HG03095 (cell line): ENCODE measurements around the gene TRABD.

Experiments used
- ATAC-seq: cut with Tn5 transposase; IDR thresholded peaks from one replicate; pipeline ENCODE4 v1.9.1; 2021; ENCODE audit warnings: moderate library complexity; ENCODE audit not compliant: unreplicated experiment

Gene TRABD

GRCh38 chr22:50233223-50233622 is 47.5 kb downstream of the TRABD start:
- ATAC-seq = no peak

GRCh38 chr22:50236731-50237409 is 51.2 kb downstream of the TRABD start:
- ATAC-seq = no peak

GRCh38 chr22:50238755-50239154 is 53.0 kb downstream of the TRABD start:
- no peak for ATAC-seq

- no peak for ATAC-seq
These were observed 56.8 kb downstream of the TRABD start for GRCh38 chr22:50242406-50242949.

DNA sequence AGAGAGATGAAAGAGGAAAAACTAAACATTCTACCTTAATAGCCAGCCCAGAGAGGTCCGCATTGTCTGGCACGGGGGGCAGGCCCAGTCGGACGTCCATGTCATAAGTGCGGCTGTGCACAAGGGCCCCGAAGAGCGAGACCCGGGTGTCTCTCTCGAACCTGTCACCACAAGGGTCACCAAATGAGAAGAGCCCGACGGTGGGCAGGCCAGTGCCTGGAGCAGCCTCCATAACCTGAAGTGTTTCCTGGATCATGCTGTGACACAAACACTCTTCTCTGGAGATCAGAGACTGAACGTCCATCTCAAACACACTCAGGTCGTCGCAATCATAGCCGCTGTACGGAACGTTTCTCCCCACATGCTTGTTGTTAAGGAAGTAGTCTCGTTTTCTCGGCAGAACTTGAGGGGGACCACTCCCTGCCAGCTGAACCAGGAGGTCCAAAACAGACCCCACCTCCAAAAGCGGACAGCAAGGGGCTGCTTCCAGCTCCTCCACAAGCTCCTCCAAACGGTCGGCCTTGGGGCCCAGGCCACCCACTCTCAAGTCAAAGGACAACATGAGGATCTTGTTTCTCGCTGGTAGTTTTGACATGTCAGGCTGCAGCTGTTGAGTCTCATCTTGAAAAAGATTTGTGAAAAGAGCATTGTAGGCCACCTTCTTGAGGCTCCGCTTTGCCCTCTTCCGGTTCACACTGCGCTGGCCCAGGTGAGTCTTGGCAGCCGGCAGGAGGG is 58.1 kb downstream of the TRABD start:
- ATAC-seq = no peak

DNA sequence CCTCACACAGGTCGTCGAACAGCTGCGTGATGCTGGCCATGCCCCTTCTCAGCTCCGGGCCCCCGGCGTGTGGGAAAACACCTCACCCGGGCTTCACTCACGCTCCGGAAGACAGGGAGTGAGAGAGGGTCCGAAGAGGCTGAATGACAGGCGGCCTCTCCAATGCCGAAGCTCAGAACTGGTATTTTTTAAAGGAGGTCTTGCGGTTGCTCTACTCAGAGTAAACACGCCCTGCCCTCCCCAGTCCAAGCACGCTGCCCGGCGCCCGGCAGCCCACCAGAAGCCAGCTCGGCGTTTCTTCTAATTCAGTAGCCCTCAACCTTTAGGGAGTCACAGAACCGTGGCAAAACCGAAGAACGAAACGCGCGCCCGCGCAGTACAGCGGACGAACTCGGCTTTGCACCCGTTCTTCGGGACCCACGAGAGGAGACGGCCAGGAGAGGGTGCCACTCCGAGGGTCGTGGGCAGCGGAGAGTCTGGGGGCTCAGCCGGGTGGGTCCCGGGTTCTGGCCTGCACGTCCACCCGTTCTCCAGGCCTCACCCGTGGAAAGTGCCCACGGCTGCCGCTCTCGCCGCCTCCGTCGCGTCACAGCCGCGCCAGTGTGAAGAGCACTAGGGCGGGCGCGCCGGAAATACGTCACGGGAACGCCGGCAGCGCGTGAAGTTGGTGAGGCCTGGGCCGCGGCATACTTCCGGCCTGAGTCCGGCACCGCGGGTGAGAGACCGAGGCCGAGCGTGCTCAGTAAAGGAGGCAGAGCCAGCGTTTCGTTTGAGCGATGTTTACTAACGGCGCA is 58.9 kb downstream of the TRABD start, which contains the start of gene TUBGCP6:
TSS of gene TUBGCP6 (minus strand) at position 604 of the 794 bp plus-strand sequence. CDS start at position 40, 564 bp downstream.
- ATAC-seq = no peak

DNA sequence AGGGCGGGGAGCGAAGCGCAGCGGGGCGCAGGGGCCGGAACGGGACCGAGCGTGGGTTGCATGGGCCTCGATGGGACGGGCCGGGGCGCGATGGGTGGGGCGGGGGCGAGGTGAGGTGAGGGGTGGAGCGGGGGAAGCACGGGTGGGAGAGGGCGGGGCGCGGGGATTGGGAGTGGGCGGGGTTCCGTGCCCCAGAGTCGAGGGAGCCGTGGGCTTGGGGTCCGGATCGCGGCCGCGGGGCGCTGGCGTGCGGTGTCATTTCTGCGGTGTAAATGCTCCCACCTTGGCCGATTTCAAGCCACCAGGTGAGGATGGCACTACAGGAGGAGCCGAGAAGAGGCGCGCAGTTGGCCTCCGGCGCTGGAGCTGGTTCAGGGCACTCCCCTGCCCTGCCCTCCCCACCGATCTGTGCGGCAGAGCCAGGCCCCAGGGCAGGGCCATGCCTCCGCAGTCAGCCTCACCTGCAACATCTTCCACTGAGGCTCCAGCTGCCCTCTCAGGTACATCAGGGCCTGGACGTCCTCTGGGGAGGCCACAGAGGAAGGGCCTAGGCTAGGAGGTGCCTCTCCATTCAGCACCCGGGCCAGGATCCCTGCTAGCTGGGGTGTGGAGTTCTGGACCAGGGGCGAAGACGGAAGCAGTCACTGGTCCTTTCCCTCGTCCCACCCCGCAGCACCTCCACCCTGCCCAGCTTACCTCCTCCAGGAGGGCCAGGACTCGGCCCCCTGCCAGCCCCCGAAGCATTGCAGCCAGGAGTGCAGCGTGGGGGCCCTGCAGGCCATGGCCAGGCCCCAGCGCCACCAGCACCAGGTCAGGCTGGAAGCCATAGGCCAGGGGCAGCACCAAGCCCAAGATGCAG is 59.7 kb downstream of the TRABD start:
- ATAC-seq = no peak

GRCh38 chr22:50246242-50247175 is 60.8 kb downstream of the TRABD start:
- no peak for ATAC-seq

DNA sequence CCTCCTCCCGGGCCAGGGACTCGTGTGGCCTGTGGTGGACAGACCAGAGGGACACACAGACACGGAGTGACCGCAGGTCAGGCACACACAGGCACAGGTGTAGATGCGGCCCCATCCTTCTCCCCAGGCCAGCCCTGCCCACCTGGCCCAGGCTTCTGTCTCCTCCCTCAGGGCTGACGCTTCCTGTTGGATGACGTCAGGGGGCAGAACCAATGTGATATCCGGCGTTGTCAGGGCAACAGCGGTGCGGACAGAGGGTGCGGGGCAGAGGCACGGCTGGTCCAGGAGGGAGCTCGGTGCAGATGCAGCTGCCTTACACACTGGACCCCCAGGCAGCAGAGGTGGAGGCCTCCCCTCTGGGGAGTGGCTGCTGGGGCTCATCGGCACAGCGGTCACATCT is 62.0 kb downstream of the TRABD start:
- no peak for ATAC-seq

- ATAC-seq = no peak
These were observed 62.7 kb downstream of the TRABD start for GRCh38 chr22:50248196-50249081.
